Neuronal stem cell (in vitro differentiated cells): ENCODE measurements around the gene SPATA19.

Source experiments
- DNase-seq: peaks from one replicate; pipeline ENCODE4 v3.0.0-alpha.2; 2013; ENCODE audit warnings: low spot score
- H2AFZ ChIP-seq: one replicate; pipeline ENCODE4 v1.6.1; 2013; ENCODE audit warnings: mild to moderate bottlenecking, low read length, inconsistent platforms
- H2AK5ac ChIP-seq: 2 replicates; pipeline ENCODE4 v1.6.1; 2013; ENCODE audit warnings: low read depth, mild to moderate bottlenecking, inconsistent platforms, low read length, moderate library complexity, mixed read lengths
- H2BK120ac ChIP-seq: 2 replicates; pipeline ENCODE4 v1.6.1; 2013; ENCODE audit warnings: low read depth, mild to moderate bottlenecking, inconsistent platforms, low read length, moderate library complexity, mixed read lengths
- H2BK12ac ChIP-seq: one replicate; pipeline ENCODE4 v1.6.1; 2013; ENCODE audit warnings: low read length, inconsistent platforms
- H2BK15ac ChIP-seq: 2 replicates; pipeline ENCODE4 v1.6.1; 2013; ENCODE audit warnings: mild to moderate bottlenecking, low read length, inconsistent platforms, mixed read lengths
- H2BK5ac ChIP-seq: one replicate; pipeline ENCODE4 v1.6.1; 2013; ENCODE audit warnings: inconsistent platforms, mild to moderate bottlenecking, low read length, moderate library complexity
- H3K14ac ChIP-seq: one replicate; pipeline ENCODE4 v1.6.1; 2013; ENCODE audit warnings: low read length, inconsistent platforms
- H3K18ac ChIP-seq: 2 replicates; pipeline ENCODE4 v1.6.1; 2013; ENCODE audit warnings: low read length, inconsistent platforms
- H3K23ac ChIP-seq: 2 replicates; pipeline ENCODE4 v1.6.1; 2013; ENCODE audit warnings: low read depth, mild to moderate bottlenecking, mixed read lengths, low read length, inconsistent platforms; ENCODE audit not compliant: poor library complexity
- H3K27ac ChIP-seq: replicated peaks from 3 replicates; pipeline ENCODE4 v1.5.1; 2013; ENCODE audit warnings: low read length, inconsistent platforms
- H3K27me3 ChIP-seq, 3 experiments: 2 replicates each; pipeline ENCODE4 v1.6.1; 2013; ENCODE audit warnings: low read length in 3 of 3, mild to moderate bottlenecking in 2 of 3, inconsistent platforms in 1 of 3, low read depth in 1 of 3, mixed read lengths in 1 of 3, moderate library complexity in 1 of 3; ENCODE audit not compliant: control insufficient read depth in 3 of 3, insufficient read depth in 3 of 3
- H3K36me3 ChIP-seq, 2 donors: replicated peaks in 1 of 2; 2 replicates each; pipeline ENCODE4 v1.6.1; 2013; ENCODE audit warnings: low read length in 2 of 2; ENCODE audit not compliant: control insufficient read depth in 2 of 2, insufficient read depth in 2 of 2
- H3K4ac ChIP-seq: 2 replicates; pipeline ENCODE4 v1.6.1; 2013; ENCODE audit warnings: inconsistent platforms, mild to moderate bottlenecking, low read length, moderate library complexity
- H3K4me1 ChIP-seq, 2 donors: 1 replicate in 1 of 2; 2 replicates in 1 of 2; pipeline ENCODE4 v1.6.1; 2013; ENCODE audit warnings: low read length in 2 of 2, low read depth in 1 of 2; ENCODE audit not compliant: control insufficient read depth in 2 of 2, insufficient read depth in 1 of 2
- H3K4me2 ChIP-seq: one replicate; pipeline ENCODE4 v1.6.1; 2013; ENCODE audit warnings: mild to moderate bottlenecking, low read length, inconsistent platforms; ENCODE audit not compliant: insufficient read depth, poor library complexity, severe bottlenecking
- H3K4me3 ChIP-seq, 2 donors: 2 replicates each; pipeline ENCODE4 v1.5.1; 2013; ENCODE audit warnings: low read length in 2 of 2, mild to moderate bottlenecking in 2 of 2, inconsistent platforms in 1 of 2, moderate library complexity in 1 of 2
- H3K79me1 ChIP-seq: one replicate; pipeline ENCODE4 v1.6.1; 2013; ENCODE audit warnings: low read depth, mild to moderate bottlenecking, inconsistent platforms, low read length, moderate library complexity
- H3K9ac ChIP-seq: one replicate; pipeline ENCODE4 v1.6.1; 2013; ENCODE audit warnings: mild to moderate bottlenecking, low read depth, low read length, inconsistent platforms; ENCODE audit not compliant: poor library complexity
- H3K9me3 ChIP-seq, 2 donors: replicated peaks in 1 of 2; 2 replicates each; pipeline versions ENCODE3 to v1.6.1; 2013; ENCODE audit warnings: low read length in 2 of 2, mild to moderate bottlenecking in 2 of 2, inconsistent platforms in 1 of 2, low read depth in 1 of 2, mixed read lengths in 1 of 2, moderate library complexity in 1 of 2; ENCODE audit not compliant: control insufficient read depth in 2 of 2, insufficient read depth in 1 of 2
- H4K8ac ChIP-seq: one replicate; pipeline ENCODE4 v1.6.1; 2013; ENCODE audit warnings: low read depth, mild to moderate bottlenecking, inconsistent platforms, low read length, moderate library complexity
- H4K91ac ChIP-seq: one replicate; pipeline ENCODE4 v1.6.1; 2013; ENCODE audit warnings: low read length, low read depth, mild to moderate bottlenecking, inconsistent platforms; ENCODE audit not compliant: poor library complexity
- WGBS, 2 donors: extraction: QIAGEN DNeasy Blood & Tissue Kit; methylation state at CpG; one replicate each; pipeline ENCODE4 v1.1.7; 2013; ENCODE audit warnings: missing lambda C conversion rate in 2 of 2, mixed read lengths in 1 of 2; ENCODE audit not compliant: insufficient read length in 2 of 2, insufficient replicate concordance in 1 of 2; ENCODE audit errors: extremely low coverage in 2 of 2; 5-methylcytosine and 5-hydroxymethylcytosine counted together

Gene SPATA19

DNA sequence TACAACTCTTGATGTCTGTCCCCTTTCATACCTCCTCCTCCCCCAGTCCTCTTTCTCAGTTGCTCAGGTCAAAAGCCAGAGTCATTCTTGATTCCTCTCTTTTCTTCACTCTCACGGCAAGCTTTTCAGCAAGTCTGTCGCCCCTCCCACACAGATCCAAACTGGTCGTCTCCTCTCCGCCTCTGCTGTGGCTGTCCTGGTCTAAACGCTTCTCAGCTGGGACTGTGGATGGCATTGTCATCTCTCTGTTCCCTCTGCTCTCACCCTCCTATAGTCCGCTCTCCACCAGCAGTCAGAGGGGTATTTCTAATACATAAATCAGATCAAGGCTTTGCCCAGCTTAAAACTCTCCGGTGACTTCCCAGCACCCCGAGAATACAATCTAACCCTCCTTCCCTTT is 46.8 kb upstream of the SPATA19 start:
- Histone ChIP-seq H3K27ac (no peak overlapping the region), H3K18ac (no peak overlapping the region), H2BK12ac (no peak overlapping the region), H2AFZ (peak overlapping the region; percentile 30), H3K36me3 (no peaks in the 10 kb centered on the region), H3K4ac (no peak overlapping the region), H3K4me1 (peaks cover 17 to 24% of the 10 kb centered on the region in 2 donors), H4K8ac (no peak overlapping the region), H2BK5ac (no peak overlapping the region), H3K27me3 (peaks cover 0 to 10% (median 0%) of the 10 kb centered on the region in 3 experiments), H3K23ac (no peak overlapping the region), H4K91ac (no peak overlapping the region), H3K9me3 (no peaks in the 10 kb centered on the region), H2AK5ac (no peak overlapping the region), H3K14ac (no peak overlapping the region), H3K4me2 (no peak overlapping the region), H3K4me3 (no peak overlapping the region), H3K9ac (no peak overlapping the region), H2BK15ac (peak overlapping the region; percentile 0), H3K79me1 (no peaks in the 10 kb centered on the region), H2BK120ac (no peak overlapping the region)
- no peak for DNase-seq
- WGBS, 2 donors = no CpG with 5 or more reads among the region's 8 CpGs

DNA sequence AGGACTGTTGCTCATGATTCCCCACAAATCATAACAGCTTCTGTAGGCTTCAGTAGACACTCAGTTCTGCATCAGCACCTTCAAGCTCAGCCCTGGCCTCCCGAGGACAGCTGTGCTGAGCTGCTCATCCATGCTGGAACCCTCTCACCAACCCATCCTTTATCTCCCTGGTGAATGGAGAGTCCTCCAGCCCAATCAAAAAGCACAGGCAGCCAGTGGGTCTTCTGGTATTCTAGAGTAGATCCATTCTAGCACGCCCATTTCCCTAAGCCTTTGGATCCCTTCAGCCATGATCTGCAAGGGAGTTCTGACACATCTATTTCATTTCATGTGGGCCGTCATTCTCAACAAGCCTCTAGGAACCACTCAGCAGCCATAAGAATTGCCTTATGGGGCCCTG is 44.6 kb upstream of the SPATA19 start:
- no peak overlapping the region for H4K8ac ChIP-seq
- no peak for DNase-seq
- H4K91ac ChIP-seq = no peak overlapping the region
- H2BK5ac ChIP-seq = no peak overlapping the region
- H2AFZ ChIP-seq = no peak overlapping the region
- no peak overlapping the region for H3K27ac ChIP-seq
- no peak overlapping the region for H3K14ac ChIP-seq
- H2BK12ac ChIP-seq = no peak overlapping the region
- no peak overlapping the region for H3K4ac ChIP-seq
- no peak overlapping the region for H2AK5ac ChIP-seq
- H3K79me1 ChIP-seq = no peaks in the 10 kb centered on the region
- H3K36me3 ChIP-seq = no peaks in the 10 kb centered on the region
- H3K4me3 ChIP-seq = no peak overlapping the region
- H3K27me3 ChIP-seq = peaks cover 0 to 10% (median 0%) of the 10 kb centered on the region in 3 experiments
- H3K23ac ChIP-seq = no peak overlapping the region
- H3K4me1 ChIP-seq = peaks cover 5 to 12% of the 10 kb centered on the region in 2 donors
- H2BK120ac ChIP-seq = no peak overlapping the region
- no peak overlapping the region for H3K9ac ChIP-seq
- no peak overlapping the region for H3K4me2 ChIP-seq
- no peak overlapping the region for H2BK15ac ChIP-seq
- WGBS, 2 donors = no CpG with 5 or more reads among the region's 3 CpGs
- H3K9me3 ChIP-seq = no peaks in the 10 kb centered on the region
- no peak overlapping the region for H3K18ac ChIP-seq

DNA sequence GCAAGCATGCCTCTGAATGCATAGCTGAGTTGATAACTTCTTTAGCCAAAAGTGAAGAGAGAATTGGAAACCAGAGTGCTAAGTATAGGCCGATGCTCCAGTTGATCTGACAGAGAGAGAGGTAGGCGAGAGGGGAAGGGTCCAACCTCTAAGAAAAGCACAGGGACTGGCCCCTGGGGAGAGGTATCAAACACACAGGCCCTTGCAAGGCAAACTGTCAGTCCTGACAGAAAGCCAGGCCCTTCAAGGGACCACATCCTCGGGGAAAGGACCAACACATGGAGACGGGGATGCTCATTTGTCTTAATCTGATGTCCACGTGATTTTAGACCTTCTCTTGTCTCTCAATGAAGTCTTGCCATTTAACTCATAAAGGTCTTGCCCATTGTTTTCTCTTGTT is 43.9 kb upstream of the SPATA19 start:
- no peak overlapping the region for H2AFZ ChIP-seq
- H3K79me1 ChIP-seq = no peaks in the 10 kb centered on the region
- H3K27me3 ChIP-seq = peaks cover 0 to 10% (median 0%) of the 10 kb centered on the region in 3 experiments
- no peak overlapping the region for H2BK5ac ChIP-seq
- WGBS, 2 donors = no CpG with 5 or more reads among the region's 5 CpGs
- no peak overlapping the region for H3K4me3 ChIP-seq
- no peak overlapping the region for H3K23ac ChIP-seq
- H3K4me2 ChIP-seq = no peak overlapping the region
- no peak overlapping the region for H2BK12ac ChIP-seq
- H4K8ac ChIP-seq = no peak overlapping the region
- H3K4ac ChIP-seq = no peak overlapping the region
- H2AK5ac ChIP-seq = no peak overlapping the region
- no peaks in the 10 kb centered on the region for H3K9me3 ChIP-seq
- H3K9ac ChIP-seq = no peak overlapping the region
- no peak overlapping the region for H4K91ac ChIP-seq
- no peak overlapping the region for H3K18ac ChIP-seq
- H3K36me3 ChIP-seq = no peaks in the 10 kb centered on the region
- H3K14ac ChIP-seq = no peak overlapping the region
- DNase-seq = no peak
- H3K27ac ChIP-seq = no peak overlapping the region
- peaks cover 0 to 9% of the 10 kb centered on the region in 2 donors for H3K4me1 ChIP-seq
- H2BK120ac ChIP-seq = no peak overlapping the region
- no peak overlapping the region for H2BK15ac ChIP-seq

DNA sequence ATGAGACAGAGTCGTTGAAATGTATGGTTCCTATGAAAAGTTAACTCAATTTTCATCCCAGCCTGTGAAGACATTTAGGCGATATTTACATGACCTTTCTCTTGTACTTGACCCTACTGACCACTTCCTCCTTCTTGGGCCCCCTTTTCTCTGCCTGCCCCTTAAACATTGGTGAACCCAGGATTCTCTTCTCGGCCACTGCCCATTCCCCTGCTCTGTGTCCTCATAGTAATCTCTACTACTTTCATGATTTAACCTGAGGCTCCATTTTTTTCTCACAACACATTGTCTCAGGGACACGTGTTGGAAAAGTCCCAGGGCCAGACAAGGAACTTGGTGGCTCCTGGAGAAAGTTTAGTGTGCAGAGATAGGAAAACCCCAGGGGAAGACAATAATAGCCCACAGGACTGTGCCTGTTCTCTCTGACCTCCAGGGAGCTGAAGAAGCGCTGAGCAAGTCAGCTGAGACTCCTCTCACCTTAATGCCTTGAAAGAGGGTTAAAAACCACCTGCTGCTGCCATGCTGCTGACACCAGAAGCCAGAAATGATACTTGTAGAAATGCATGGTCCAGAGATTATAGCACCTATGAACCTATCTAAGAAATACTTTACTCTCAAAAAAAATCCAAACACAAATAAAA is 42.5 kb upstream of the SPATA19 start:
- Histone ChIP-seq H3K4me2 (no peak overlapping the region), H3K23ac (no peak overlapping the region), H3K27me3 (peaks cover 0 to 10% (median 0%) of the 10 kb centered on the region in 3 experiments), H4K91ac (no peak overlapping the region), H3K14ac (no peak overlapping the region), H4K8ac (no peak overlapping the region), H3K4me1 (peaks cover 0 to 8% of the 10 kb centered on the region in 2 donors), H3K9ac (no peak overlapping the region), H2AFZ (no peak overlapping the region), H3K27ac (no peak overlapping the region), H3K36me3 (no peaks in the 10 kb centered on the region), H2AK5ac (no peak overlapping the region), H3K79me1 (no peaks in the 10 kb centered on the region), H3K4ac (no peak overlapping the region), H2BK5ac (no peak overlapping the region), H2BK12ac (no peak overlapping the region), H2BK120ac (no peak overlapping the region), H3K9me3 (no peaks in the 10 kb centered on the region), H3K18ac (no peak overlapping the region), H3K4me3 (no peak overlapping the region), H2BK15ac (no peak overlapping the region)
- WGBS, 2 donors = no CpG with 5 or more reads among the region's 5 CpGs
- DNase-seq = no peak
